Measurements from ENCODE around the gene RNF44.

GRCh38 chr5:176492431-176492830 is 44.8 kb downstream of the RNF44 start:
- TF ChIP-seq, protein P1, sequence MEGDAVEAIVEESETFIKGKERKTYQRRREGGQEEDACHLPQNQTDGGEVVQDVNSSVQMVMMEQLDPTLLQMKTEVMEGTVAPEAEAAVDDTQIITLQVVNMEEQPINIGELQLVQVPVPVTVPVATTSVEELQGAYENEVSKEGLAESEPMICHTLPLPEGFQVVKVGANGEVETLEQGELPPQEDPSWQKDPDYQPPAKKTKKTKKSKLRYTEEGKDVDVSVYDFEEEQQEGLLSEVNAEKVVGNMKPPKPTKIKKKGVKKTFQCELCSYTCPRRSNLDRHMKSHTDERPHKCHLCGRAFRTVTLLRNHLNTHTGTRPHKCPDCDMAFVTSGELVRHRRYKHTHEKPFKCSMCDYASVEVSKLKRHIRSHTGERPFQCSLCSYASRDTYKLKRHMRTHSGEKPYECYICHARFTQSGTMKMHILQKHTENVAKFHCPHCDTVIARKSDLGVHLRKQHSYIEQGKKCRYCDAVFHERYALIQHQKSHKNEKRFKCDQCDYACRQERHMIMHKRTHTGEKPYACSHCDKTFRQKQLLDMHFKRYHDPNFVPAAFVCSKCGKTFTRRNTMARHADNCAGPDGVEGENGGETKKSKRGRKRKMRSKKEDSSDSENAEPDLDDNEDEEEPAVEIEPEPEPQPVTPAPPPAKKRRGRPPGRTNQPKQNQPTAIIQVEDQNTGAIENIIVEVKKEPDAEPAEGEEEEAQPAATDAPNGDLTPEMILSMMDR (IDR thresholded peaks at IDR 0.05; ENCODE audit: insufficient read depth, low read length): no peak
- TF ChIP-seq POLR2AphosphoS5 (IDR thresholded peaks at IDR 0.05; ENCODE audit: low read depth): no peak
- TF ChIP-seq, protein P2, sequence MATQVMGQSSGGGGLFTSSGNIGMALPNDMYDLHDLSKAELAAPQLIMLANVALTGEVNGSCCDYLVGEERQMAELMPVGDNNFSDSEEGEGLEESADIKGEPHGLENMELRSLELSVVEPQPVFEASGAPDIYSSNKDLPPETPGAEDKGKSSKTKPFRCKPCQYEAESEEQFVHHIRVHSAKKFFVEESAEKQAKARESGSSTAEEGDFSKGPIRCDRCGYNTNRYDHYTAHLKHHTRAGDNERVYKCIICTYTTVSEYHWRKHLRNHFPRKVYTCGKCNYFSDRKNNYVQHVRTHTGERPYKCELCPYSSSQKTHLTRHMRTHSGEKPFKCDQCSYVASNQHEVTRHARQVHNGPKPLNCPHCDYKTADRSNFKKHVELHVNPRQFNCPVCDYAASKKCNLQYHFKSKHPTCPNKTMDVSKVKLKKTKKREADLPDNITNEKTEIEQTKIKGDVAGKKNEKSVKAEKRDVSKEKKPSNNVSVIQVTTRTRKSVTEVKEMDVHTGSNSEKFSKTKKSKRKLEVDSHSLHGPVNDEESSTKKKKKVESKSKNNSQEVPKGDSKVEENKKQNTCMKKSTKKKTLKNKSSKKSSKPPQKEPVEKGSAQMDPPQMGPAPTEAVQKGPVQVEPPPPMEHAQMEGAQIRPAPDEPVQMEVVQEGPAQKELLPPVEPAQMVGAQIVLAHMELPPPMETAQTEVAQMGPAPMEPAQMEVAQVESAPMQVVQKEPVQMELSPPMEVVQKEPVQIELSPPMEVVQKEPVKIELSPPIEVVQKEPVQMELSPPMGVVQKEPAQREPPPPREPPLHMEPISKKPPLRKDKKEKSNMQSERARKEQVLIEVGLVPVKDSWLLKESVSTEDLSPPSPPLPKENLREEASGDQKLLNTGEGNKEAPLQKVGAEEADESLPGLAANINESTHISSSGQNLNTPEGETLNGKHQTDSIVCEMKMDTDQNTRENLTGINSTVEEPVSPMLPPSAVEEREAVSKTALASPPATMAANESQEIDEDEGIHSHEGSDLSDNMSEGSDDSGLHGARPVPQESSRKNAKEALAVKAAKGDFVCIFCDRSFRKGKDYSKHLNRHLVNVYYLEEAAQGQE (IDR thresholded peaks at IDR 0.05; ENCODE audit: insufficient replicate concordance, low read depth): no peak
- no peak for TF ChIP-seq GABPA (IDR thresholded peaks at IDR 0.05; ENCODE audit: low read depth)
